Measurements from ENCODE around the gene AP3S2. TPM values are rescaled to one million over a fixed set of nuclear protein-coding genes. Genes with fewer than 3 reads are reported as not detected.
"Not testable (repeated sequence)": the region's sequence is repeated elsewhere in the genome, so short reads cannot be mapped to it uniquely, and the experiment has no call there.

Gene AP3S2
- 22.9 to 39.2 TPM (median 34.6 TPM) in 3 replicates for polyA plus RNA-seq
- 27.6 TPM for polyA plus RNA-seq (2011; ENCODE audit: low read depth)
- 23.1 and 30.5 TPM in 2 replicates for polyA plus RNA-seq (2011; cell fraction: cytosol; rRNA removed)
- 18.4 and 19.9 TPM in 2 replicates for polyA plus RNA-seq (2011; cell fraction: nucleus; rRNA removed)
- 22.9 and 30.3 TPM in 2 replicates for polyA plus RNA-seq (2012; ENCODE audit: low replicate concordance)
- 15.8 to 64.5 TPM (median 41.5 TPM) in 3 replicates for polyA minus RNA-seq
- polyA minus RNA-seq (2011; cell fraction: cytosol; rRNA and poly(A)+ RNA removed): 22.1 TPM
- 21.5 and 39.3 TPM in 2 replicates for polyA minus RNA-seq (2011; cell fraction: nucleus; rRNA and poly(A)+ RNA removed)

- Histone ChIP-seq H3K27ac (ENCODE audit: control insufficient read depth, insufficient read depth, low read length) (peak within 1 kb of the TSS; percentile 84), H3K4me2 (ENCODE audit: control insufficient read depth, extremely low read depth, insufficient read depth, low read depth, low read length) (peak within 1 kb of the TSS; percentile 94), H3K9ac (ENCODE audit: control insufficient read depth, extremely low read depth, insufficient read depth, low read length) (peak within 1 kb of the TSS; percentile 94), H3K4me1 (ENCODE audit: control insufficient read depth, extremely low read depth, insufficient read depth, low read length) (peaks cover 4% of the 10 kb centered on the region), H2AFZ (ENCODE audit: control insufficient read depth, low read length) (peak within 1 kb of the TSS; percentile 98), H3K36me3 (ENCODE audit: control insufficient read depth in 2 of 2, extremely low read depth in 1 of 2, insufficient read depth in 2 of 2, low read length in 2 of 2) (peaks cover 0 to 1% of the 10 kb centered on the region in 2 experiments), H3K79me2 (ENCODE audit: control insufficient read depth, insufficient read depth, low read length) (peaks cover 35% of the 10 kb centered on the region), H3K9me3 (ENCODE audit: control insufficient read depth, low read depth, low read length) (no peaks in the 10 kb centered on the region), H3K27me3 (ENCODE audit: control insufficient read depth, extremely low read depth, insufficient read depth, low read length) (no peaks in the 10 kb centered on the region), H4K20me1 (ENCODE audit: control insufficient read depth, extremely low read depth, insufficient read depth, low read length) (no peaks in the 10 kb centered on the region), H3K4me3 (ENCODE audit: control insufficient read depth in 2 of 3, extremely low read depth in 1 of 3, insufficient read depth in 2 of 3, low read depth in 1 of 3, low read length in 3 of 3) (peak within 1 kb of the TSS; percentile 85 to 88 (median 85)), H3K9me1 (ENCODE audit: control insufficient read depth, extremely low read depth, insufficient read depth, low read length) (no peaks in the 10 kb centered on the region)
- FAIRE-seq: no peak
- dilution Hi-C loops (cut with MboI; ENCODE audit: extremely low pct_ligation_motif_present, low sequenced_read_pairs): no loop called here
- TF ChIP-seq EZH2 (IDR thresholded peaks at IDR 0.05; ENCODE audit: low read length) (no peak), CTCF (optimal IDR thresholded peaks at IDR 0.05 in 1 of 3, IDR thresholded peaks at IDR 0.05 in 1 of 3, conservative IDR thresholded peaks at IDR 0.05 in 1 of 3; ENCODE audit: extremely low read depth in 1 of 3, insufficient read depth in 2 of 3, low read length in 3 of 3) (no peak)
- DNase-seq (ENCODE audit: low read depth, low spot score): peak; percentile 42
These were observed at the start of gene AP3S2 for GRCh38 chr15:89893696-89894447. TSS of gene AP3S2 (minus strand) at chr15:89893994. CDS start at chr15:89893949, 45 bp downstream.

GRCh38 chr15:89939910-89940309, 46.1 kb upstream of the AP3S2 start:
- H3K79me2 ChIP-seq (ENCODE audit: control insufficient read depth, insufficient read depth, low read length): no peaks in the 10 kb centered on the region
- H4K20me1 ChIP-seq (ENCODE audit: control insufficient read depth, extremely low read depth, insufficient read depth, low read length): no peaks in the 10 kb centered on the region
- DNase-seq (ENCODE audit: low read depth, low spot score): no peak
- no peak overlapping the region for H3K4me2 ChIP-seq (ENCODE audit: control insufficient read depth, extremely low read depth, insufficient read depth, low read depth, low read length)
- dilution Hi-C loops (cut with MboI; ENCODE audit: extremely low pct_ligation_motif_present, low sequenced_read_pairs): no loop called here
- no peak for FAIRE-seq
- no peaks in the 10 kb centered on the region for H3K36me3 ChIP-seq (ENCODE audit: control insufficient read depth in 2 of 2, extremely low read depth in 1 of 2, insufficient read depth in 2 of 2, low read length in 2 of 2)
- no peaks in the 10 kb centered on the region for H3K9me3 ChIP-seq (ENCODE audit: control insufficient read depth, low read depth, low read length)
- H3K4me3 ChIP-seq (ENCODE audit: control insufficient read depth in 2 of 3, extremely low read depth in 1 of 3, insufficient read depth in 2 of 3, low read depth in 1 of 3, low read length in 3 of 3): no peak overlapping the region
- TF ChIP-seq EZH2 (IDR thresholded peaks at IDR 0.05; ENCODE audit: low read length) (no peak), CTCF (optimal IDR thresholded peaks at IDR 0.05 in 1 of 3, IDR thresholded peaks at IDR 0.05 in 1 of 3, conservative IDR thresholded peaks at IDR 0.05 in 1 of 3; ENCODE audit: extremely low read depth in 1 of 3, insufficient read depth in 2 of 3, low read length in 3 of 3) (no peak)
- no peak overlapping the region for H3K9ac ChIP-seq (ENCODE audit: control insufficient read depth, extremely low read depth, insufficient read depth, low read length)
- H2AFZ ChIP-seq (ENCODE audit: control insufficient read depth, low read length): no peak overlapping the region
- no peak overlapping the region for H3K27ac ChIP-seq (ENCODE audit: control insufficient read depth, insufficient read depth, low read length)
- no peaks in the 10 kb centered on the region for H3K4me1 ChIP-seq (ENCODE audit: control insufficient read depth, extremely low read depth, insufficient read depth, low read length)
- H3K27me3 ChIP-seq (ENCODE audit: control insufficient read depth, extremely low read depth, insufficient read depth, low read length): no peaks in the 10 kb centered on the region
- H3K9me1 ChIP-seq (ENCODE audit: control insufficient read depth, extremely low read depth, insufficient read depth, low read length): no peaks in the 10 kb centered on the region

GRCh38 chr15:89939377-89939776, 45.6 kb upstream of the AP3S2 start:
- H4K20me1 ChIP-seq (ENCODE audit: control insufficient read depth, extremely low read depth, insufficient read depth, low read length): not testable (repeated sequence)

More at GRCh38 chr15:89939377-89939776, 45.6 kb upstream of the AP3S2 start:
- DNase-seq (ENCODE audit: low read depth, low spot score); dilution Hi-C loops (cut with MboI; ENCODE audit: extremely low pct_ligation_motif_present, low sequenced_read_pairs); H3K4me2 ChIP-seq (ENCODE audit: control insufficient read depth, extremely low read depth, insufficient read depth, low read depth, low read length); H3K36me3 ChIP-seq (ENCODE audit: control insufficient read depth in 2 of 2, extremely low read depth in 1 of 2, insufficient read depth in 2 of 2, low read length in 2 of 2); FAIRE-seq; H3K9me3 ChIP-seq (ENCODE audit: control insufficient read depth, low read depth, low read length); H2AFZ ChIP-seq (ENCODE audit: control insufficient read depth, low read length); H3K27me3 ChIP-seq (ENCODE audit: control insufficient read depth, extremely low read depth, insufficient read depth, low read length); H3K9me1 ChIP-seq (ENCODE audit: control insufficient read depth, extremely low read depth, insufficient read depth, low read length); H3K27ac ChIP-seq (ENCODE audit: control insufficient read depth, insufficient read depth, low read length); H3K4me3 ChIP-seq (ENCODE audit: control insufficient read depth in 2 of 3, extremely low read depth in 1 of 3, insufficient read depth in 2 of 3, low read depth in 1 of 3, low read length in 3 of 3); H3K4me1 ChIP-seq (ENCODE audit: control insufficient read depth, extremely low read depth, insufficient read depth, low read length); H3K79me2 ChIP-seq (ENCODE audit: control insufficient read depth, insufficient read depth, low read length); H3K9ac ChIP-seq (ENCODE audit: control insufficient read depth, extremely low read depth, insufficient read depth, low read length): not testable (repeated sequence)
